ENCODE data around the gene STAT1.

DNA sequence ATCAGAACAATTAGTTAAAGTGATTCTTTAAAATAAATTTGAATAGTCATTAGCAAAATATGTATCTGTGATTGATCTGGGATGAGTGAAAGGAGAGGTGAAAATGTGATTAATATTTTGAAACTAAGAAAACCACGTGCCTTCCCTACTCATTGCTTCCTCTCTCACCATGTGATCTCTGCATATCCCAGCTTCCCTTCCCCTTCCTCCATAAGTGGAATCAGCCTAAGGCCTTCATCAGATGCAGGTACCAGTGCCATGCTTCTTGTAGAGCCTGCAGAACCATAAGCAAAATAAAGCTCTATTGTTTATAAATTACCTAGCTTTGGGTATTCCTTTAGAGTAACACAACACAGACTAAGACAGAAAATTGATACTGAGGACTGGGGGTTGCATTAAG, 11.2 kb upstream of the STAT1 start:
- TF ChIP-seq, protein P1, sequence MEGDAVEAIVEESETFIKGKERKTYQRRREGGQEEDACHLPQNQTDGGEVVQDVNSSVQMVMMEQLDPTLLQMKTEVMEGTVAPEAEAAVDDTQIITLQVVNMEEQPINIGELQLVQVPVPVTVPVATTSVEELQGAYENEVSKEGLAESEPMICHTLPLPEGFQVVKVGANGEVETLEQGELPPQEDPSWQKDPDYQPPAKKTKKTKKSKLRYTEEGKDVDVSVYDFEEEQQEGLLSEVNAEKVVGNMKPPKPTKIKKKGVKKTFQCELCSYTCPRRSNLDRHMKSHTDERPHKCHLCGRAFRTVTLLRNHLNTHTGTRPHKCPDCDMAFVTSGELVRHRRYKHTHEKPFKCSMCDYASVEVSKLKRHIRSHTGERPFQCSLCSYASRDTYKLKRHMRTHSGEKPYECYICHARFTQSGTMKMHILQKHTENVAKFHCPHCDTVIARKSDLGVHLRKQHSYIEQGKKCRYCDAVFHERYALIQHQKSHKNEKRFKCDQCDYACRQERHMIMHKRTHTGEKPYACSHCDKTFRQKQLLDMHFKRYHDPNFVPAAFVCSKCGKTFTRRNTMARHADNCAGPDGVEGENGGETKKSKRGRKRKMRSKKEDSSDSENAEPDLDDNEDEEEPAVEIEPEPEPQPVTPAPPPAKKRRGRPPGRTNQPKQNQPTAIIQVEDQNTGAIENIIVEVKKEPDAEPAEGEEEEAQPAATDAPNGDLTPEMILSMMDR (conservative IDR thresholded peaks at IDR 0.05), result no peak
- TF ChIP-seq EZH2 (IDR thresholded peaks at IDR 0.05; ENCODE audit: low read depth), result no peak
